GM18868 (cell line): Measurements from ENCODE around the gene LARP1.

Source experiments
- ATAC-seq: cut with Tn5 transposase; IDR thresholded peaks from one replicate; pipeline ENCODE4 v1.9.1; 2021; ENCODE audit warnings: mild to moderate bottlenecking, moderate library complexity; ENCODE audit not compliant: unreplicated experiment

Gene LARP1

GRCh38 chr5:154850255-154851062 is 95.3 kb downstream of the LARP1 start, which contains the start of gene FAXDC2:
TSS of gene FAXDC2 (minus strand) at chr5:154850603. CDS start at chr5:154838178, 12,425 bp downstream.
- peak; percentile 63 for ATAC-seq

- no peak for ATAC-seq
These were observed 96.2 kb downstream of the LARP1 start for GRCh38 chr5:154851351-154851750.

GRCh38 chr5:154857530-154858296 is 102.5 kb downstream of the LARP1 start:
- peak; percentile 63 for ATAC-seq

- ATAC-seq, result peak; percentile 78
These were observed 103.3 kb downstream of the LARP1 start, which contains the start of gene CNOT8 for GRCh38 chr5:154858297-154858971. TSS of gene CNOT8 (plus strand) at chr5:154858627. CDS start at chr5:154863279, 4,652 bp downstream.

- ATAC-seq, result peak; percentile 16
These were observed 104.0 kb downstream of the LARP1 start for GRCh38 chr5:154858972-154859871.

- ATAC-seq, result no peak
These were observed 104.9 kb downstream of the LARP1 start for GRCh38 chr5:154860123-154860522.

- no peak for ATAC-seq
These were observed 105.6 kb downstream of the LARP1 start for GRCh38 chr5:154860765-154861164.

GRCh38 chr5:154861946-154862345 is 106.8 kb downstream of the LARP1 start:
- no peak for ATAC-seq

GRCh38 chr5:154862766-154863165 is 107.6 kb downstream of the LARP1 start:
- ATAC-seq, result no peak

GRCh38 chr5:154863291-154864080 is 108.3 kb downstream of the LARP1 start:
- ATAC-seq, result no peak

GRCh38 chr5:154865466-154866184 is 110.4 kb downstream of the LARP1 start:
- ATAC-seq, result no peak

GRCh38 chr5:154866841-154867240 is 111.7 kb downstream of the LARP1 start:
- ATAC-seq, result no peak
